Stimulated activated CD4-positive, alpha-beta T cell treated with anti-CD3 and anti-CD28 coated beads, Interleukin-12 subunit alpha, Interleukin-12 subunit beta, amount 100 ng/mL, for 24 hours (primary cell): ENCODE measurements around the gene ESPNL.

Experiments used
- DNase-seq, 2 experiments: peaks; one replicate each; pipeline ENCODE4 v3.0.0-alpha.2; 2020; ENCODE audit warnings: low read depth in 2 of 2

Gene ESPNL

DNA sequence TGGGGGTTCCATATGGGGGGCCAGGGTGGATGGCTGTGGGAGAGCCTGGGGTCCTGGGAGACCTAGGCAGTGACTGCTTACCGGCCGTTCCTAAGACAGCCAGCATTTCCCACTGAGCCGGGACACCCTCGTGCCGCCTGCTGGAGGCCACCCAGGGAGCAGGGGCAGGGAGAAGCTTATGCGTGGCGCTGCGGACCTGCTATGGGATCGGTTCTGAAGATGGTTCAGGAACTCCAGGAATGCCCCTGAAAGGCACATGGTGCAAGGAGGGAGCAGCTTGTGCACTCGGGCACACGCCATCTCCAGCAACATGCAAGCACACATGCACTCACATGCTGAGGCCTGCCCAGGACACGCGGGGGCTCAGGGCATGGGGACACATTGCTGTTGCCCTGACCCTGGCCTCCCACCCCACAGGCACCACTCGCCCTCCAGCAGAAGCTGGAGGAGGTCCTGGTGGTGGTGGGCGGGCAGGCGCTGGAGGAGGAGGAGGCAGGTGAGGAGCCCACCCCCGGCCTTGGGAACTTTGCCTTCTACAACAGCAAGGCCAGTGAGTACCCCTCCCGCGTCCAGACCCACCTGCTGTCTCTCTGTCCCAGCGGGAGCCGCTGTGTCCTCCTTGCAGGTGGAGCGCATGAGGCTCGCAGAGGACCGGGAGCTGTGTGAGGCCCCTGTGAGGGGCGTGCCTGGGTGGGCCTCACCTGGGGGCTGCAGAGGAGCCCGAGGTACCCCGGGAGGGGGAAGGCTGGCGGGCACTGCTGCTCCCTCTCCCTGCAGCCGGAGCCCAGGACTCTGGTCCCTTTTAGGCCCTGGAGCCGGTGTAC, 42.5 kb downstream of the ESPNL start:
- no peak for DNase-seq

DNA sequence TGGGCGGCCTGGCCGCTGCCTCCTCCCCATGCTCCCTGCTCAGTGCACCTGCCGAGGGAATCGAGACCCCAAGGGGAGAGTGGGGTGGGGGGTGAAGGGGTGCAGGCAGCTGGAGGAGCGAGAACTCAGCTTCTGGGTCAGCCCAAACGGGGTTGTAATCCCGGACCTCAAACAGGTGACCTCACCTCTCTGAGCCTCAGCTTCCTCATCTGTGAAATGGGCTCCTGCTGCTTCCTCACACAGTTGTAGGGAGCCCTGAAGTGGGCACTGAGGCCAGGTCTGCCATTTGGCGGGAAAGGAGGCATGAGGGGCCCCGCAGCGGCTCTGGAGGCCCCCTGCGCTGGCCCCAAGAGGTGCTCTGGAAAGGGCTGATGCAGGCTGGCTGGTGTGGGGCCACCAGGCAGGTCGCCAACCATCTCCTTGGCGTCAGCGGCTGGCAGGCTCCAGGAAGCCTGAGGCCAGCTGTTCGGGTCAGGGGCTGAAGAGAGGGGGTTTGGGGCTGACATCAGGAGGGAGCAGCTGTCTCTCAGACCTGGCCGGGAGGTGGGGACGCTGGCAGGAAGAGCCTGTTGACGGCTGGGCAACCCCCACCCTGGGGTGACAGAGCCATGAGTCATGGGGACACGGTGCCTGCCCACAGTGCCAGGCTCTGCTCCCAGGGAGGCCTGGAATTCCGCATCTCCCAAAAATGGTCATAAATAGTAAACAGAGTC, 43.3 kb downstream of the ESPNL start:
- no peak for DNase-seq

DNA sequence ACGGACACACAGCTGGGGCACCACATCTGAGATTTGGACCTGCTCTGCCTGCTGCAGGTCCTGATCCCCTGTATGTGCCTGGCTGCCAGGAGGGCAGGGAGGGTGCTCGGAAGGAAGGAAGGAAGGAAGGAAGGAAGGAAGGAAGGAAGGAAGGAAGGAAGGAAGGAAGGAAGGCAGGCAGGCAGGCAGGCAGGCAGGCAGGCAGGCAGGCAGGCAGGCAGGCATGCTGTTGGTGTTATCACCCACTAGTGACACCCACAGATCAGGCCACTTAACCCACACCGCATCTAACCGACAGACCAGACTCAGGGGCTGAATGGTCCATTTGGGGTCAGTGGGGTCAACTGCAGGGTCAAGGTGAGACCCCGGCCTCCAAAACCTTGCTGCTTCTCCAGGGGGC, 44.1 kb downstream of the ESPNL start:
- no peak for DNase-seq

DNA sequence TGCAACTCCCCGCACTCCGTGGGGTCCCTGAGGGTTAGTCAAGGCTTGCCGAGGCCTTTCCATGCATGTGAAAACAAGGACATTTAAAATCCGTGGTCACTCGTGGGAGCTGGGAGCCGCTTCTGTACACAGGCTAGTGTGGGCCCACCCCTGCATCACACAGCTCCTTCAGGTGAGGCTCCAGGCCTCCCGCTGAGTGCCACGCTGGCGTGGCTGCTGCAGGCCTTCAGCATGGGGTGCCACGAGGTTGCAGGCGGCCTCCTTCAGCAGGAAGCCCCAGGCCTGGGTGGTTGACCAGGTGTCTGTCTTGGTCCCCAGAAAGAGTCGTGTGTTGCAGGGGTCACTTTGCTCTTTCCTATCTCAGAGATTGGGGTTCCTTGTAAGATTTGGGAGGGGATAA, 44.9 kb downstream of the ESPNL start:
- DNase-seq = no peak

DNA sequence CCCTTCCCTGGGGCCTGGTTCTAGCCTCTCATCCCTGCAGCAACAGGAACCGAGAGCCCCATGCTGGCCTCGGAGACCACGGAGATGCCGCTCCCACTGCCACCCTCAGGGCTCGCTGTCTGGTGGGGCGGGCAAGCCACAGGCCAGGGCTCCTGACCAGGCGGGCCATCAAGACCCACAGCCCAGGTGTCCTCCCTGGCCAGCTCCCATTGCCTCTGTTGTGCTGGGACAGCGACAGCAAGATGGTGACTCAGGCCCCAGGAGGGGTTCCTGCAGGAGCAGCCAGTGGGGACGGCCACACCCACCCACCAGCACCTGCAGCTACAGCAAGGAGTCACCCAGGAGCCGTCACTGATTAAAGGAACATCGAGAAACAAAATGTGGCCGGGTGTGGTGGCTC, 45.7 kb downstream of the ESPNL start:
- DNase-seq = no peak

DNA sequence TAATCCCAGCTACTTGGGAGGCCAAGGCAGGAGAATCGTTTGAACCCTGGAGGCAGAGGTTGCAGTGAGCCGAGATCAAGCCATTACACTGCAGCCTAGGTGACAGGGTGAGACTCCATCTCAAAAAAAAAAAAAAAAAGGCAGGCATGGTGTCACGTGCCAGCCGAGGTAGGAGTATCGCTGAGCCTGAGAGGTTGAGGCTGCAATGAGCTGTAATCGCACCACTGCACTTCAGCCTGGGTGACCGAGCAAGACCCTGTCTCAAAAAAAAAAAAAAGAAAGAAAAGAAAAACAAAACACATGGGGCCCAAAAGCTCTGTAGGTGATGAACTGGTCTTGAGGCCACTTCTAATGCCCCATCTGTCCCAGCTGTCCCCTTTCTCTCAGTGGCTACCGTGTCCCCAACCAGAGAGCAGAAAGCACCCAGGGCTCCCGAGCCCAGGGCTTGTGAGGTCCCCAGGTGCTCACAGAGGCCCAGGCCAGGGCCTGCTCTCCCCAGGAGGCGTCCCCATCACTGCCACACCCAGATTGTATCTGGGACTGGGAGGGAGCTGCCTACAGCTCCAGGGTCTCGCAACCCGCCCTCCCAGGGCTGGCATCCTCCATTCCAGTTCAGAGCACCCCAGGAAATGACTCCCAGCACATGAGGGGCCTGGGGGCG, 46.9 kb downstream of the ESPNL start:
- no peak for DNase-seq

DNA sequence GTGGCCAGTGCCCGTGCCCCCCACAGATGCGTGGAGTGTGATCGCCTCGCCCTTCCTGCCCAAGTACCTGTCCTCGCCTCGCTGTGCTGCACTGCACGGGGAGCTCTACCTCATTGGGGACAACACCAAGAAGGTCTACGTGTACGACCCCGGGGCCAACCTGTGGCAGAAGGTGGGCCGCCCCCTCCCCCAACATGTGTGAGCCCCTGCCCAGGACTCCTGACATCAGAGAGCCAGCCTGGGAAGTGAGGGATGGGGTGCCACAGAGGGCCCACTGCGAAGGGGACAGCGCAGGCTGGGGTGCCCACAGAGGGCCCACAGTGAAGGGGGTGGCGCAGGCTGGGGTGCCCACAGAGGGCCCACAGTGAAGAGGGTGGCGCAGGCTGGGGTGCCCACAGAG, 48.8 kb downstream of the ESPNL start:
- DNase-seq = no peak

DNA sequence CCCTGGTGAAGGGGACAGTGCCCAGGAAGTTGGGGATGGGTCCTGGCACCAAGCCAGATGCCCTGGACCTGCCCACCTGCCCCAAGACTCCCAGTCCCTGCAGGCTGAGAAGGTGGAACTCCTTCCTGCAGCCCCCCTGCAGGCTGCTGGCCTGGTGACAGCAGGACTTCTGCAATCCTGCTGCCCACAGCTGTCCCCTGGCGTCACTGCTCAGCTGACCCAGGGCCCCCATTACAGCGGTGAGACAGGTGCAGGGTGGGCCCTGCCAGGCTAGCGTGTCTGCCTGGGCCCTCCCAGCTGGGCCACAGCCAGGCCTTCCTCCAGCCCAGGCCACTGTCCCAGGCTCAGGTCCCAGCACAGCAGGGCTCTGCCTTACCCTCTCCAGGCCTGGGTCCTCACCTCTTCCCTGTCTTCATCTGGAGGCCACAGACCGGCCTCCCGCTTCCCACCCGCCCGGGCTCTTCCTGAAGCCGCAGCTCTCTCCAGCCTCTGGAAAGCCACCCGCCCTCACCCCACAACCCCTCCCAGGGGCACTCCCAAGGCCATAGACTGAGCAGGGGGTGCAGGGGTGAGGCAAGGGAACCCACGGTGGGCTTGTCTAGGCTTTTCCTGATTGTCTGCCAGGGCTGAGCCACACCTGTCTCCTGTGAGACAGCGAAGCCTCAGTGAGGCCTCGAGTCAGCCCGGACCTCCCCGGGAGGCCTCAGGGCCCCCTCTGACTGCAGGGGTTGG, 49.9 kb downstream of the ESPNL start:
- no peak for DNase-seq

DNA sequence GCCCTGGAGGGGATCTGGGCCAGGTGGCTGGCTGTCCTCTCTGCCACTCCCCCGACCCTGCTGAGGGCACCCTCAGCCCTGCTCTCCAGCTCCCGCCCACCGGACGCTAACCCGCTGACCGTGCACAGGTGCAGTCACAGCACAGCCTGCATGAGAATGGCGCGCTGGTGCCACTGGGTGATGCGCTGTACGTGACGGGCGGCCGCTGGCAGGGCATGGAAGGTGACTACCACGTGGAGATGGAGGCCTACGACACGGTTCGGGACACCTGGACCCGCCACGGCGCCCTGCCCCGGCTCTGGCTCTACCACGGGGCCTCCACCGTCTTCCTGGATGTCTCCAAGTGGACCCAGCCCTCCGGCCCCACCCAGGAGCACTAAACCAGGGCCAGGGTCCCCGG, 50.5 kb downstream of the ESPNL start:
- DNase-seq = no peak

DNA sequence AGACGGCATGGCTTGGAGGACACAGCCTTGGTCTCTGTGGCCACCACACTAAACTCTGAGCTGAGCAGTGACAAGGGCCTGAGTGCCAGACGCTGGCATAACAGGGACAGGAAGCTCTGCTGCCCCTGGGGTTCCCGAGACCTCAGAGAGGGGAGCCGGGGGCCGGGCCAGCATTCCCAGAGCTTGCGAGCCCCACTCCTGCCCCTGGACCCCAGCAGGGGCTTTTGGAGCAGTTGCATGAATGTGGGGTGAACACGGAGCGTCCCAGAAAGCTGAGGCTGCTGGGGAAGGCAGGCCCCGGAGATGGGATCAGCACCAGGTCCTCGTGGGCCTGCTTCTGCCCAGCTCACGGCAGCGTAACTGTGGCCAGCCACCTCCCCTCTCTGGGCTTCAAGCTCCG, 51.1 kb downstream of the ESPNL start:
- DNase-seq = no peak

DNA sequence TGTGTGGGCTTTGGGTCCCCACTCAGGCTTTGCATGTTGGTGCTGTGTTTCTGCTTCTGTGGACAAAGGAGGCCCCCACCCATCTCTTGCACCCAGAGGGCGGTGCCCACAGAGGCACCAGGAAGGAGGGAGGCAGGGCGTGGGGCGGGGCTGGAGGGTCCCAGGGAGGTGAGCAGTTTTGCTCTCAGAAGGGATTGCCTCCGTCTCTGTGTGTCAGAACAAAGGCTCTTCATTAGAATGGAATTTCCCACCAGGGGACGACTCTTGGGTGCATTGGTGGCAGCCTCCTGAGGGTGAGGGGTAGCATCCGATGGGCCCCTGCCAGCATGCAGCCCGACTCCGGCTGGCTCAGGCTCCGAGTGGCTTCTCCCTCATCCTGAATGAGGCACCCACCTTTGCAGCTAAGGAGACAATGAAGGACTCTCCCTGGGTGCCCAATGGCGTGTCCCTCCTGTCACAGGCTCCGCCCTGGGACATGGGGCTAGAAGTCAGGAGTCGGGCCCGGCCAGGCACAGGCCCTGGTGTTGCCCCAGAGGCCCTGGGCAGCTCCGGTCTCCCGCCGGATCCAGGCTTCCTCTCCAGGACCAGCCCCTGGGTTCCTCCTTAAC, 51.6 kb downstream of the ESPNL start:
- DNase-seq = no peak

DNA sequence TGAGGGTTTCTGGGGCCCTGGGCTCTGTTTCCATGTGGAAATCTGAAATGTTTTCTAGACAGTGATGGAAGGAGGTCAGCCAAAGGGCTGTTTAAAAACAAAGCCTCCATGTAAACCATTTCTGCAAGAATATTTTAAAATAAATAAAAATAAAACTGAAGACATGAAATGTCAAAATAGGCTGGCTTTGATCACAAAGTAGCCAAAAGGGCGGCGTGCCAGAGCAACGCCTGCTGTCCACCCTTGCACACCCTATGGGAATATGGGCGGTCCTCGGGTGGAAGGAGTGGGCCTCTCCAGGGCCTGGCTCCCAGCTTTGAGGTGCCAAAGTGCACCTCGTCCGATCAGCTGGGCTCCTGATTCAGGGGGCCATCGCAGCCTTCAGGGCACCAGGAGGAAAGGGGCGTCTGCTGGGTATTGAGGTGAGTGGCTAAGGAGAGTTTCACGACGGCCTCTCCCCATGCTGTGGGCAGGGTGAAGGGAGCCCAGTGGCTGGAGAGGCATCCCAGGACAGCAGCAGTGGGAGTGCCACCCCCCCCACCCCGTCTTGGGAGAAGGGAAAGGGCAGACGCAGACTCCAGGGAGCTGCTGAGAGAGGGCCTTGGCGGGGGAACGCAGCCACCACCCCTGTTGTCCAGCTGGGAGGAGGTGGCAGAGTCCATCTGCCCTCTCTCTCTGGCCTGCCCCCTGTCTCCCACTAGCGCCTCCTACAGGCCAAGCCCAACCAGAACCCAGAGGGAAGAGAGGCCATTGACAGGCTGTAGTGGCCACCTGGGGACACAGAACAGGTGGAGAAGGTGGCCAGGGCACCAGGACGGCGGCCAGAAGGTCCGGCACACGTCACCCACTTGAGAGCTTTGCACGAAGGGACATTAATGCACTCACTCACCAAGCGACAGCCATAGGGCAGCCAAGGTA, 52.9 kb downstream of the ESPNL start:
- DNase-seq = no peak

DNA sequence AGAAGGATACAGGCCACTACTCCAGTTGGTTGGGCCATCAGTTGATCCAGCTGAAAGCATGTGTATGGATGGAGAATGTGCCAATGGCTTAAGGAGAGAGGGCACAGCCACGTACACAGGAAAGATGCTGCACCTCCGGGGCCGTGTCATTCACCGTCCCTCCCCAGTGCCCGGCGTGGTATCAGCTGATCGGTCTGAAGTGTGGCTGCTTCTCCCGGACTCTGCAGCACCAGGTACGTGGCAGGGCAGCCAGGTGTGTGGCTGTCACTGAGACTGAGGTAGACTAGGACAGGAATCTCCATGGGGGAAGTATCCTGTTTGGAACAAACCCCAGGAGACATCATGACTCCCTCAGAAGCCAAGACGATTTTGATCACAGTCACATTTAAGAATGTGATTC, 54.4 kb downstream of the ESPNL start:
- no peak for DNase-seq

DNA sequence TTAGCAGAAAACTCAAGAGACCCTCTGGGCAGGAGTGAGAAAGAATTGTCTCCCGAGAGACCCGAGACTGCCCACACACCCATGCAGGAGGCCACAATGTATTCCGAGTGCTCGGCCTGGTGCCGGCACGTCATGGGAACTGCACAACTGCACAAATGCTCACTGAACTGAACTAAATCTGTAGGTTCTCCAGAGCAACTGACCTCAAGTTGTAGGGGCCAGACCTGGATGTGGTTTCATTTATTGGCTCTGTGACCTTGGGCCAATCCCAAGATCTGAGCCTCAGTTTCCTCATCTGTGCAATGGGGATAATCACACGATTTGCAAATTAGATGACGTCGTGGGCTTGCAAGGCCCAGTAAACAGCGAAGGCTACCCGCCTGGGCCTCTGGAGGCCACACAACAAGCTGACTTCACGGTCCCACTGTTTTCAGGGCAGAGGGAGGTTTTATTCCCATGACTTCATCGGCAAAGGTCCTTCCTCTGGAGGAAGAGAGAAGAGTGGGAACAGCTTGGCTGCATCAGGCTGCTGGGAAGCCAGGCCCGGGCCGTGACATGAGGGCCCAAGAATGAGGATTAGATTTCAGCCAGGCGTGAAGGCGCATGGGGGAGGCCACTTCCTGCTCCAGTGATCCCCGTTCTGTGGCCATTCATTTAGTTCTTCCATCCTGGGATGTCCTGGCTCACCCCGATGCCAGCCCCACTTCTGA, 55.1 kb downstream of the ESPNL start:
- DNase-seq = no peak

DNA sequence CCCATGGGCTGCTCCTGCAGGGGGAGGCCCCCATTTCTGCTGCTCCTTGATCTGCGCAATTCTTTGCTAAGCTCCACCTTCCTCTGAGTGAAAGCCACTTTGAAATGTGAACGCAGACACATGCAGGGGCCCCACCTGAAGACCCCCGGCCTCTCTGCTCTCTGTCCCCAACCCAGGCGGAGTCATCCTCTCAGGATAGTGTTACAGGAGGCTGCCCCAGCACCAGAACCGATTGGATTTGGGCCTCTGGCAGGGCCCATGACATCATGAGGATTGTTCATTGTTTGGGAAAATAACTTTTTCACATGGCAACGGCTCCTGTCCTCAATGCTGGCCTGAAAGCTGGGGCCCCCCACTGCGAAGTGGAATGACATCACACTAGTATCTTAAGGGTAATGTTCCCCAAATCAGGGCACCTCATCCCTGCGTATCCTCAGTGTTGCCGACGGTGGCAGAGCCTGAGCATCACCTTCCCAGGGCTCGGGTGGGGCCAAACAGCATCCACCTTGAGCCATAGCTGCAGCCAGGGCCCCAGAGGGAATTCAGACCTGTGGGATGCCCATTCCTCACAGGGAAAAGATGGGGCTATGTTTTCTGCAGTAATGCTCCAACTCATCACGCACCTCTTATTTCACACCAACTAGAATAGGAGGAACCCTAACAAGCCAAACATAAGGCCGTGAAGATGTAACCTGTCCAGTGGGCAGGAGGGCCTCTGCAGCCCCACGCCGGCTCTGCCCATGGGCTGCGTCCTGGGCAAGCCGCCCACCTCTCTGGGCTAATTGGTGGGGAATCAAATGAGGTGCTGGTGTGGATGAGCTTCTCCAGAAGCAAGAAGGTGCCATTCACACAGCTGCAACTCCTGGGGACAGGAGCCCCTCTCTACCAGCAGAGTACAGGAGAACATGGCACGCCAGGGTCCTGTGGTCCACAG, 55.9 kb downstream of the ESPNL start:
- no peak for DNase-seq

DNA sequence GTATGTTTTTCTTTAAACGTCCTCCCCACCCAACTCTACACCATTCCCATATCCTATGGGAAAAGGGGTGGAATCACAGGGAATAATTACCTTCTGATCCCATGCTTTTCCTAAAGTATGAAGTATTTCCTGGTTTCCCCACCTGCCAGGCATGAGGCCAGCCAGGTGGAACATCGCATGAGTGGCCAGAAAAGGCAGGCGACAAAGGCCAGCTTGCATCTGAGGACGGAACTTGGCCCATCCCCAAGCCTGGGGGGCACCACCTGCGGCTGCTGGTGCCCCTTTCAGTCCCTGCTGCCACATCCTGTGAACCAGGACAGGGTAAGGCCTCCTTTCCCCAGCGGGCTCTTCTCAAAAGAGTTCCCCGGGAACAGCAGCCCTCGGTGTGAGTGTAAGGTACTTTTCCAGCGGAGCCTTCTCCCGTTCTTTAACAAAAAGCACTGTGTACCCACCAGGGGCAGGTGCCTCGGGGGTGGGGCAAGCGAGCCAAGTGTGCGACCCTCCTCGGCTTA, 57.4 kb downstream of the ESPNL start:
- no peak for DNase-seq

DNA sequence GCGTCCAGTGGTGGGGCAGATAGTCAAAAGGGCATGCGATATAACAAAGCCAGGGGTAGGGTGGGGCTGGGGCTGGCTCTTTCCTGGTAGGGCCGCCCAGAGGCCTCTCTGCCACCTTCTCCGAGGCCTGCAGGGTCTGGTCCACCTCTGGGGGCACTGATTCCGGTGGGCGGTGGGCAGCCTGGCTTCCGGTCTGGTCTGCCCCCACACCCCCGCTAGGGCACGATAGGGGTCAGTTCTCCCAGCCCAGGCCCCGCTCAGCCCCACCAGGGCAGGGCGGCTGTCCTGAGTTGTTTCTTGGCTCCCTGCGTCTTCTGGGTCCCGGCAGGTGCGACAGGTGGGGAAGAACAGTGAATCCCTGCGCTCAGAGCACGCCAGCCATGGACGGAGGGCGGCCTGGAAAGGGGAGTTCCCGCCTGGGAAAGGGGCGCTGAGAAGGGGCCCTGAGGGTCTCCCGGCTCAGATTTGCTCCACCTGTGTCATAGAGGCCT, 57.9 kb downstream of the ESPNL start:
- DNase-seq = no peak

DNA sequence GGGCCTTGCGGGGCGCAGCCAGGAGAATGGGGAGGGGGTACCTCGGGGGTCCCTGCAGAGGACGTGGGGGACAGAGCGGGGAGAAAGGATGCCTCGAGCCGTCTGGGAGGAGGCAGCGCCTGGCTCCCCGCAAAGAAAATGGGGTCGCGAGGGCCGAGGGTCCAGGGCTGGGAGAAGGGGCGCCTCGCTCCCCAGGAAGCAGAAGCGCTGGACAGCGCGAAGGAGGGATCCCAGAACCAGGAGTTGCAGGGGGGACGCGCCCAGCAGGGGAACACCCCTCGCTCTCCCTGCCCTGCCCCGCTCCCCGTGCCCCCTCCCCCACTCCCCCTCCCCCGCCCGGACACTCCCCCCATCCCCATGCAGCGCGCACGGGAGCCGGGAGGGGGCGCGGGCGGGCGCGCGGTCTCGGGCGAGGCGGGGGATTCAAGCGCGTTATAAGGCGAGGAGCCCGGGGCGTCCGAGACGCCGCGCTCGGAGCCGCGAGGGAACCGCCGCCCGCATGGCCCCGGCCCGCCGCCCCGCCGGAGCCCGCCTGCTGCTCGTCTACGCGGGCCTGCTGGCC, 58.5 kb downstream of the ESPNL start, which contains the start of gene ERFE:
TSS of gene ERFE (plus strand) at position 462 of the 562 bp plus-strand sequence. CDS start at position 500, 38 bp downstream.
- DNase-seq = peak; percentile 15 to 45
